Measurements from ENCODE around the gene DYNLT4.
A peak's percentile ranks its signal among the peaks of the same experiment; 100 is the strongest.
"Not testable (repeated sequence)": the region's sequence is repeated elsewhere in the genome, so short reads cannot be mapped to it uniquely, and the experiment has no call there.

DYNLT4 gene, protein sequence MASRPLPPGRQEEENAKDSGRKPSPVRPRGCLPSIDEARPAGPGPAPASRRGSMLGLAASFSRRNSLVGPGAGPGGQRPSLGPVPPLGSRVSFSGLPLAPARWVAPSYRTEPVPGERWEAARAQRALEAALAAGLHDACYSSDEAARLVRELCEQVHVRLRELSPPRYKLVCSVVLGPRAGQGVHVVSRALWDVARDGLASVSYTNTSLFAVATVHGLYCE

DNA sequence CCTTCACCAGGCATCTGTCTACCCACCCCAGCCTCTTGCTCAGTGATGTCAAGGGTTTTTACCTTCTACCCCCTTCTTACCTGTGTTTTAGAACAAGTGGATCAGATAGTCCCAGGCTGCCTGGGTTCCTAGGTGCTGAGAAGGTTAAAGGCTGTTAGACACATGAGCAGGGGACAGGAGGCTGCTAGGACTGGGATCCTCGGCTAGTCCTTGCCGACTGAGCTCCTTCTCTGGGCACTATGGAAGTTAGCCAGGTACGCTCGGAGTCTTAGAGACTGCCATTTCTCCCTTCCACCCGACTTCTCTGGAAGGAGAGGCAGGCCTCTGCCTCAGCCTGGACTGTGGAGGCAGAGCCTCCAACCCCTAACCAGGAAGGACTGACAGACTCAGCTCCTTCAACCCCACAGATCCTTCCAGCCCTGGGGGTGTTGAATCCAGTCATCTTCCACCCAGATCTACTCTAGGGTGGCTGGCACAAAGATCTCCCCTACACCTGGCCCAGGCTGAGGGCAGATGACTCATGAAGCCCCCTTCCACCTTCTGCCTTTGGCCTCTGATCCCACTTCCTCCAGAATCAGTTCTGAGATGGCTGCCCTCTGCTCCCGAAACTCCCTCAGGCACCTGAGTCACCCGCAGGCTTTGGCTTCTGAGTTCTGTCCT, at the start of gene DYNLT4:
TSS of gene DYNLT4 (minus strand) at position 648 of the 660 bp plus-strand sequence. CDS start 683 bp downstream, outside the sequence.
- DNase-seq = no peak

DNA sequence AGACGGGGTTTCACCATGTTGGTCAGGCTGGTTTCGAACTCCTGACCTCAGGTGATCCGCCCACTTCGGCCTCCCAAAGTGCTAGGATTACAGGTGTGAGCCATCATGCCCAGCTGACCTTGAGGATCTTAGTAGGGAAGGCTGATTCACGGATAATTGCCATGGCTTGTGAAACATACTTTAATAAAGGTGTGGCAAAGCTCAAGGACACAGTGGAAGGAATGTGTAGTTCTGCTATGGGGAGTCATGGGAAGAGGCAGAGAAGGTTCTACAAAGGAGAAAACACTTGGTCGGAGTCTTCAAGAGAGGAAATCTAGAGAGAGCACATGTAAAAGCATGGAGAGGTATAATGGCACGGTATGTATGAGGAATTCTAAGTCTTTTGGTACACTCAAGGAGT, 48.6 kb upstream of the DYNLT4 start:
- DNase-seq = no peak

DNA sequence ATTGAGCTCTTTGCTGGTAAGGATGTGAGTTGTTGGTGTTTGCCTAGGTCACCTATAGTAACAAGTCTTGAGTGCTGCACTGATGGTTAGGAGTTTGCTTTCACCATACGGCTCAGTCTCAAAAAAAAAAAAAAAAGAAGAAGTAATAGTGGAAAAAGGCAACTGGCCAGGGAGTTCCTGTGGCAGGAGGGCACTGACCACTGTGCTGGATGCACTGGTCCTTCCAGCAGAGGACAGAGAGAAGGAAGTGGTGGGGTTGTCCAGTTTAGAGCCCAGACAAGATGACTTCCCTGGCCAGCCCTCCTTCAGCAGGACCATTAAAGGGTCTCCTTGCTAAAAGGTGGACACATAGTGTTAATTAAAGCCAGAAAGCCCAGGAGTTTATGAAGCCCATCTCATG, 47.8 kb upstream of the DYNLT4 start:
- no peak for DNase-seq

DNA sequence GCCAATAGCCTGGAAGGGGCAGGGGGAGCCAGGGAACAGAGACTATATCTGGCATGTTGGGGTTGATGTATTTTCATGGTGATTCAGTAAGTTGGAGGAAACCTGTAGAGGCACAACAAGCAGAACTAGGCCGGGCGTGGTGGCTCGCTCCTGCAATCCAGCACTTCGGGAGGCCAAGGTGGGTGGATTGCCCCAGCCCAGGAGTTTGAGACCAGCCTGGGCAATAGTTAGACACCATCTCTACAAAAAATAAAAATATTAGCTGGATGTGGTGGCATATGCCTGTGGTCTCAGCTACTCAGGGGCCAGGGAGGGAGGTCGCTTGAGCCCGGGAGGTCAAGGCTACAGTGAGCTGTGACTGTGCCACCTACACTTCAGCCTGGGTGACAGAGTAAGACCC, 46.0 kb upstream of the DYNLT4 start:
- no peak for DNase-seq

DNA sequence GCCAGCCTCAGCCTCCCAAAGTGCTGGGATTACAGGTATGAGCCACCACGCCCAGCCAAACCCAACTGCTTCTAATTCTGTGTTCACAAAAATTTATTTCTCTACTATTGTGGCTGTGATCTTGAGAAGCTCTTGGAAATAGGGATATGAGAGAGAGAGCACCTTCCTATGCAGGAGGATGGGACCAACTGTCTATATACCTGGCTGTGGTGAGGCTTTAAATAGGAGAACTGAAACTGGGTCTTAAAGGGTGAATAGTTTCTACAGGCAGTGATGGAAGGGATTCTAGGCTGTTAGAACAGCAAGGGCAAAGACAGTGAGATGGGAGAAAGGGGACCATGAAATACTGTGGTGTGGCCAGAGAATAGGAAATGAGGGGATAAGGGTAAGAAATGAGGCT, 44.2 kb upstream of the DYNLT4 start:
- no peak for DNase-seq

DNA sequence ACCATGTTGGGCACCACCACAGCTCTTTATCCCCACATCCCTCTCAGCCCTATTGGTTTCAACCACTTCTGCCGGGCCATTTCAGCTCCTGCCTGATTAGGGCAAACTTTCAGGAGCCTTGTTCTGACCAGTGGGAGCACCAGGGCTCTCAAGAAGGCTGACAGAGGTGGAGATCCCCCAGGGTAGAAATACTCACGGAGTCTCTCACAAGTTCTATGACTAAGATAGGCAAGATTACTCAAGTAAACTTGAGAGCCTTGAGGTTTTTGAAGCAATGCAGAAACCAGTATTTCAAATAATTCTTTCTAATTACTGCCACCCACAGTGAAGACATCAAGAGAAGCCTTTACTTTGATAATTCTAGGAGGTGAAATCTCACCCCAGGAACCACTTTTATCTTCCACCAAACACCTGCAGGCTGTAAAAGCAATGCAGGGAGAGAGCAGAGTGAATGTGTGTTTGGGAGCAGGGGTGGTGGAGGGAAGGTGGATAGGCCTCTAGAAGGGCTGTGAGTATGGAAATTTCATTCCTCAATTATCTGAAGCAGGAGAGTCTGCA, 42.5 kb upstream of the DYNLT4 start:
- DNase-seq = no peak

DNA sequence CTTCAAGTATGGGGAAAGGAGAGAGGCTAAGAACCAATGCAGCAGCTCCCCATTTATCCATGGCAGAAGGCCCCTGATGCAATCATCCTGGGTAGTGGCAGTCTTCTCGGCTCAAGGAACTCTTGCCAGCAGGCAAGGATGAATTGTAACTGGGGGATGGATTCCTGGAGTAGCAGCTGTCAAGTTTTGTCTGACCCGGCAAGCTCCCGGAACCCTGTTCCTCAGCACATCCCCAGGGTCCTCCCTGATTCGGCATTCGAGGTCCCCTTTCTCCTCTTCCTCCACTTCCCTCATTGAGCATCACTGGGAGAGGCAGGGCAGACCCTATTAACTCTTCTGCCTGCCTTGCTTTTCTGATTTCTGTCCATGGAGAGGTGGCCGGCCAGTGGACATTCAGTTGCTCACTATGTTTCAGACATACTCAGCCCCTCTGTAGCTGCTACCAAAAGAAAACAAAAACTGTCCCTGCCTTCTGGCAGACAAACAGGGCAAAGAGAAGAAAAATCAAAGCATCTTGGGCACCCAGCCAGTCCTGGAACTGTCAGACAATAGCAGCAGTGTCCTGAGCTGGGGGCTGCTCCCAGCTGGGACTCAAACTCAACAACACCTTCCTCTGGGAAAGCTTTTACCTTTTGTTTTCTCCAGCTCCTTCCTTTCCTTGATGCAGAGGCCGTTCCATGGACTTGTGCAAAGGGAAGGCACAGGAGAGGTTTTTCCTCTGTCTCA, 41.5 kb upstream of the DYNLT4 start:
- DNase-seq = no peak

DNA sequence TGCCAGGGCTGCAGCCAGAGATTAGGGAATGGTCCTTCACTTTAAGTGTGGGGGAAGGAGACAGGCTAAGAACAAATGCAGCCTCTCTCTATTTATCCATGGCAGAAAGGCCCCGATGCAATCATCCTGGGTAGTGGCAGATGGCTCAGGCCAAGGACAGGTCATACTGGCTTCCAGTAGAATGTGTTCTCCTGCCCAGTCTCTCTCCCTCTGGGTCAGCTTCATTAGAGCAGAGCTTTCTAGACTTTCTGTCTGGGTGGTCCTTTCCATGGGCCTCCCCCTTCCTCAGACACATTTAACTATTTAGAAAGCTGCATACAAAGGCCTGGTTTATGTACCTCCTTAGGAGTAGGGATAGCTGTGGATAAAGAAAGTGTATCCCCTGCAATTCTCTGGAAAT, 40.7 kb upstream of the DYNLT4 start:
- no peak for DNase-seq

DNA sequence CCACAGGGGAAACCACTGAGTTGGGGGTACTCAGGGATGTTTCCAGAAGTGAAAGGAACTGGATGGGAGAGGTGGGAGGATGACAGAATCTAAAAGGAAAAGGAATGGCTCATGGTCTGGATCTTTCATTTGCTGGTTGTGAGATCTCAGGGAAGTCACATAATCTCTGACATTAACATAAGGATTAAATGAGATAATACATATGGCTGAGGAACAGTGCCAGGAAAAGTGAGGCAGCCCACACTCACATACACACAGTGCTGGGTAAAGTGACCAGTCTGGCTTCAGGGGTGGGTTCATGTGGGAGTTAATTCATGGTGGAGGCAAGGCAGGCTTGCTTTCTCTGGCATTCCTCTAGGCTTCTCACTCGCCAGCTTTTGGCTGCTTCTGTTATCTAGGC, 39.8 kb upstream of the DYNLT4 start:
- no peak for DNase-seq

DNA sequence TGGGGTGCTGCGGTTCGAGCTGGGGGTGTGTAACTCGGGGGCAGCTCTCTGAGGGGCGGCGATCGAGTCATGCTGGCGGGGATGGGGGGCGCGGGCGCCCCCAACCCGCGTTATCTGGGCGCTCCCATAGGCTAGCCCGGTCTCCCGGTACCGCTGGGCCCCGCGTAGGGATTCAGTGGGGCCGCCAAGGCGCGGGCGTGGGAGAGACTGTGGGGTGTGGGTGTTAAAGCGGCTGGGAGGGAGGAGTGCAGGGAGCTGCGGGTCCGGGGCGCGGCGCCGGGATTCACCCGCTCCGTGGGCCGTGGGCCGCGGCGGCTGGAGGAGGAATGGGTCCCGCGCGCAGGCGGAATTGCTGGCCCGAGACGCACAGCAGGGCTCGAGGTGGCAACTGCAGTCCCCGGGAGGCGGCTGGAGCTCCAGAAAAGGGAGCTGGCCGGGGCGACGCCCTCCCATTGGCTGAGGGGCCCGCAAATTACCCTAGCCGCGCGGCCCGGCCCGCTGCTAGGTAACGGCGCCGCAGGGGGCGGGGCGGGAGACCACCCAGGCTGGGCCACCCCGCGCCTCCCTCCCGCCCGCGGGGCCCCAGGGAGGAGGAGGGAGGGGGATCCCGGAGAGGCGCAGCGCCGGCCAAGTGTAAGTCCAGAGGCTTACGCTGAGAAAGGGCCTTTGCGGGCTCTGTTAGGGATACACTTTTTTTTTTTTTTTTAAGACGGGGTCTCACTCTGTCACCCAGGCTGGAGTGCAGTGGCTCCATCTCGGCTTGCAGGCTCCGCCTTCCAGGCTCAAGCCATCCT, 35.9 kb upstream of the DYNLT4 start, which contains the start of gene PTCH2:
TSS of gene PTCH2 (minus strand) at position 392 of the 794 bp plus-strand sequence. CDS start at position 71, 321 bp downstream.
- no peak for DNase-seq

DNA sequence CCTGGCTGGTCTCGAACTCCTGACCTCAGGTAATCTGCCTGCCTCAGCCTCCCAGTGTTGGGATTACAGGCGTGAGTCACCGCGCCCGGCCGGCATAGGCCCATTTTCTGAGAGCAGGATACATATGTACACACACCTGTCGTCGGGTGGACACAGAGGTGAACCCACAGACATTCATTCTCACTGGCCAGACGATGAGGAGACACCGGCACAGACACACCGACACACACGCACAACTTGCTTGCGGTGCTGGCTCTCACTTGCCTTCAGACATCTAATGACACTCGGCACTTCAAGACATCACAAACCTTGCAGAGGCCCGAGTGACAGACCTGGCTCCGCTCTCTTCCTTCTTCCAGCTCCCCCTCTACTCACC, 35.3 kb upstream of the DYNLT4 start:
- no peak for DNase-seq

DNA sequence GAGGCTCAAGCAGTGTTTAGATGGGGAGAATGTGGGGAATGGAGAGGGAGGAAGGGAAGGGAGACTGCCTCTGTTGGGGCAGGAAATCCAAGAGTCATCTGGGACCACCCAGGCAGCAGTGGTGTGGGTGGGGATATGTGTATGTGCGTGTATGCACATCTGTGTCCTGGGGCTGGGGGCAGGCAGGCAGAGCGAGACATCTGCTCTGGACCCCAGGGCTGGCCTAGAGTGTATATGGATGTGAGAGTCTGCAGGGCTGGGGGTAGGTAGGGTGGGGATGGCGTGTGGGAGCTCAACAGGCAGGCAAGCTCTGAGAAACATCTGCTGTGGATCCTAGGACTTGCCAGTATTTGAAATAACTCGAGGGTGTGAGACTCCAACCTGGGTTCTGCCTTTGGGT, 32.4 kb upstream of the DYNLT4 start:
- no peak for DNase-seq

DNA sequence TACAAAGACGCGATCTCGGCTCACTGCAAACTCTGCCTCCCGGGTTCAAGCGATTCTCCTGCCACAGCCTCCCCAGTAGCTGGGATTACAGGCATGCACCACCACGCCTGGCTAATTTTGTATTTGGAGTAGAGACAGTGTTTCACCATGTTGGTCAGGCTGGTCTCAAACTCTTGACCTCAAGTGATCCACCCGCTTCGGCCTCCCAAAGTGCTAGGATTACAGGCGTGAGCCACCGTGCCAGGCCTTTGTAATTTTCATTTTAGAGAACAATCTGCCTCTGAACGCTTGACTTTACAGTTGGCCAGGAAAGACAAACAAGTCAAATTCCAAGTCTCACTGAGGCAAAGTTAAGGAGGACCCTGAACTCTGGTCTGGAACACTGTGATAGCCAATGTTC, 31.1 kb upstream of the DYNLT4 start:
- not testable (repeated sequence) for DNase-seq

DNA sequence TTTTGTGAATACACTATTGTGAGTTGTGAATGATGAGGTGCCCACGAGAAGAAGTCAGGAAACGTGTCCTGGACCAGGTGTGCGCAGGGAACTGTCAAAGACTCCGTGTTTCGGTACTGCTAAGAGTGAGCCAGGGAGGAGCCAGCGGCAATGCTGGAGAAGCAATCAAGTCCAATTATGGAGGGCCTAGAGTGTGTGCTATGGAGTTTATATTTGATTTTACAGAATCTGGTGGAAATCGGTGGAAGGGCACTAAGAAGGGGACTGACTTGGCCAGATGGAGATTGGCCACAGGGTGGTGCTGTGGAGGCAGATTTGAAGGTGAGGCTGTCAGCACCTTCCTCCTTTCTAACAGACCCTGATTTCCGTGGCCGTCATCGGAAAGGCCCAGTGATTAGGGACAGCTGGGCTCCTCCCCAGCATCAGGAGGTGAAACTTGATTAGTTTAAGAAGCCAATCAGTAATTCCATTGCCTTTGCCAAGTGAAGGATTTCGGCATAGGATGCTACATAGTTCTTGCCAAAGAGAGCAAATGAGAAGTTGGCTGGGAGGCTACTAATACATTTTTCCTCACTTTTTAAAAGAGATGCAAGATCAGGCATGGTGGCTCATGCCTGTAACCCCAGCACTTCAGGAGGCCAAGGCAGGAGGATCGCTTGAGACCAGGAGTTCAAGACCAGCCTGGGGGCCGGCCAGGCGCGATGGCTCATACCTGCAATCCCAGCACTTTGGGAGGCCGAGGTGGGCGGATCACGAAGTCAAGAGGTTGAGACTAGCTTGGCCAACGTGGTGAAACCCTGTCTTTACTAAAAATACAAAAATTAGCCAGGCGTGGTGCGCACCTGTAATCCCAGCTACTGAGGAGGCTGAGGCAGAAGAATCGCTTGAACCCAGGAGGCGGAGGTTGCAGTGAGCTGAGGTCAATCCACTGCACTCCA, 28.9 kb upstream of the DYNLT4 start:
- peak; percentile 68 for DNase-seq

DNA sequence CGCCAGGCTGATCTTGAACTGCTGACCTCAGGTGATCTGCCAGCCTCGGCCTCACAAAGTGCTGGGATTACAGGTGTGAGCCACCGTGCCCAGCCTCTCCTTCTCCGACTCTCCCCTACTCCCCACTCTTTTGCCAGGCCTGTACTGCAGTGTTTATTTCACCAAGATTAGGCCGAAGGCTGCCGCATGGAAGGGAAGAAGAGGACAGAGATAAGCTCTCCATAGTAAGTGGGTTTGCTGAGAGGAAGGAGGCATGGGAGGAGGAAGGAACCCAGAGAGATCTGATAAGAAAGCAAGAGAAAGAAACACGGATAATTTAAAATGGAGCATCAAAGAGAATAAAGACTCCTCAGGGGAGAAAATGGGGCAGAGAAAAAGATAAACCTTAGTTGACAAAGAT, 27.2 kb upstream of the DYNLT4 start:
- DNase-seq = no peak

DNA sequence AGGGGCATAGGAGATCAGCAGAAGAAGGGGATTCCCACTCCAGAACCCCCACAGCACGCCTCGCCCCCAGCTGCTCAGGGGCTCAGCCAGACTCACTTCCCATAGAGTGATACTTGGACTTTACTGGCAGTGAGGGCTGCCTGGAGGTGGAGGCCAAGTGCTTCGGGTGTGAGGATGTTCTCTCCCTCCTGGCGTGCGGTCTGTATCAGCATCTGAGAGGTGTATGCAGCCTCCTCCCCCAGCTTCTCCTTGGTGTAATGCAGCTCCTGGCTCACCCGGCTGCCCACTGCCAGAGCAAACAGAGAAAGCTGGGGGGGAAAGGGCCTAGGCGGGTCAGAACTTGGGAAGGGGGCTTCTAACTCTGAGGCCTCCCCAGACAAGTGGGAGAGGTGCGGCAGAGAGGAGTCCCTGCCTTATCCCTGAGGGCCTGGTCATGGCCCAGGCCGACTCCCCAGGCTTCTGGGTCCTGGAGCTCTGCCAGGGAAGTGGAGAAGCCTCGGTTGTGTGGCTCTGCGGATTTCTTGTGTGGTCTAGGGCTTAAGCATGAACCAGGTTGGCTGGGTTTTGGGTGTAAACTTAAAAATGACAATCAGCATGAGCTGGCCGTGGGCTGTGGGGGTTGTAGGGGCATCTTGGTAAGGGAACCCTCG, 25.0 kb upstream of the DYNLT4 start:
- no peak for DNase-seq

DNA sequence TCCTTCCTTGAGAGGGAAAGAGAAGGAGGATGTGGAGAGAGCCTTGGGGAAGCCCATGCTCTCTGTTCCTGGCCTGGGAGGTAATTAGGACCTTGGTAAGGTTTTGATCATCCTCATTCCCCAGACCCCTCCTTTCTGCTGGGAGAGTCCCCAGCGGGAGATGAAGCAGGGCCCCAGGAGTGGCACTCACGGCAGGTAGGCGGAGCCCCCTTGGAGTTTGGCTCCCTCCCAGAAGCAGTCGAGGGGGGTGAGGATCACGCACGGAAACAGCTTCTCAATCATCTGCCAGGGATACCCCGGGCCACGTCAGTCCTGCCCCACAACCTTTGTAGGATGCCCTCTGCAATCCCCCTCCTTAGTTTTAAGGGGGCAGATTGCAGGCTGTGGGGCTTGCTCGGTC, 24.4 kb upstream of the DYNLT4 start:
- DNase-seq = no peak

DNA sequence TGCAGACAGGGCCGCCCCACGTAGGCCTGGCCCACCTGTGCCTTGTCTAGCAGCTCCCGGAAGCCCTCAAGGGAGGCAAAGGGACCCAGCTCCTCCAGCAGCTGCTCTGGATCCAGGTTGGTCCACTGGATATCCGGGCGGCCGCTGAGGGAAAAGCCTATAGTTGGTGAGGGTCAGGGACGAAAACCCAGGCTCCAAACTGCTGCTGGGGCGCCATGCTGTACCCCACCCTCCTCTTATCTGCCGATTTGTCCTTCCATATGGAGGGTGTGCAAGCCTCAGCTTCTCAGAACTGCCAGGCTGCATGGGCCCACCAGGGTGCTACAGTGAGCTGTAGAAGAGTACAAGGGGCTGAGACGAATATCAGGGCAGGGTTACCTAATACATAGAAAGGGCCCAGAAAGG, 23.8 kb upstream of the DYNLT4 start:
- no peak for DNase-seq

DNA sequence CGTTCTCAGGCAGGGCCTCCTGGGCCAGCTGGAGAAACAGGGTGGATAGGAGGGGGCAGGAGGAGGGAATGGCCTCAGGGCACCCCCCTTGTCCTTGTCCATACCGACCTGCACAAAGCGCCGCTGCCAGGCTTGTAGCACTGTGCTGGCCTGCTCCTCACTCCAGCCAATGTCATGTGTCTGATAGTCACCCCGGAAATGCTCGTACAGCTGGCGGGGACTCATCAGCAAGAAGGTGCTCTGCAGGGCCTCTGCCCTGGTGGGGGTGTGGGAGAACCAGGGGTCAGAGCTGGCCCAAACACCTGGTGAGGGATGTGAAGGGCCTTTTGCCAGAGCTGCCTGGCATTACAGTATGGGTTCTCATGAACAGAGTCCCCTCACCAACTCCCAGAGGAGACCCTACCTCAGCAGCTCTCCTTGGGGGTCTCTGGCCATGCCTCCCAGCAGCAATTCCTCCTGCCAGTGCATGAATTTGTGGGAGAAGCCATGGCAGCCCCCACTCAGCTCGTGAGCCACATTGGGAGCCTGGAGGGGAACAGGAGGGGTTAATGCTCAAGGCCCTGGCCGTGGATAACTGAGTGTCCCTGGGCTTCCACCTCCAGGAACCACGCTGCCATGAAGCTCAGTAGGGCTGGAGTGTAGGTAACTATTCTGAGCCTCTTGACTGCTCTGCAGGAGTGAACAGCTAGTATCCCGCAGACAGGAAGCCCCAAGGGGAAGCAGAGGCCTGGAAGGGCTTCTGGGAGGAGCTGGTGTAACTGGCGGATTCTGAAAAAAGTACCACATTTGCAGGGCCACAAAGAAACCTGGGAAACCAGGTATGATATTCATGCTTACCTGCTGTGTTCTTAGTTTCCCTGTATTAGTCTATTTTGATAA, 22.6 kb upstream of the DYNLT4 start:
- peak; percentile 72 for DNase-seq

DNA sequence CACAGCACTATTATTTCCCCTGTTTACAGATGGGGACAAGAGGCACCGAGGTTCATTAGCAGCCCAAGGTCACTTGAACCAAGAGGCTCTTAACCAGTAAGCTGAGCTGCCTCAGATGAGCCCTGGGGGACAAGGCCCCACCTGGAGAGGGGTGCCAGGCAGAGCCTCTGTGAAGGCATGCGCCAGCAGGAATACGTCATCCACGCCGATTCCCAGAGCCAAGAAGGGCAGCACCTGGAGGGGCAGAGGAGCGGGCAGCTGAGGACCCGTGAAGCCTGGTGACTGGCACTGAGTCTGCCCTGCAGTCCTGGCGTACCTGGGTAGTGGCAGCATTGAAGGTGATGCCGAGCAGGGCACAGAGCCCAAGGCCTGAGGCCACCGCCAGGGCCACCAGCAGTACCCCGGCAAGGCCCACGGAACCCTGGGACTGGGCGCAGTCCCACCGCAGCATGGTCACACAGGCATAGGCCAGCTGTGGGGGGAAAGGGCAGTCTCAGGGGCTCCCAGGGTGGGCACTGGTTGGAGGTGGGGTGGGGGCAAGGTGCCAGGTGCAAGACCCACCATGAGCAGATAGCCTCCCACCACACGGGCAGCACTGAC, 21.8 kb upstream of the DYNLT4 start:
- DNase-seq = no peak

All from GDM1 (cell line).